NCI-H1092 (cell line): Measurements from ENCODE around the gene FRAT2.
A peak's percentile ranks its signal among the peaks of the same experiment; 100 is the strongest.

Source experiments
- DNase-seq: peaks from one replicate; lab custom pipeline; 2025; lab: John Stamatoyannopoulos, UW

FRAT2 gene, protein sequence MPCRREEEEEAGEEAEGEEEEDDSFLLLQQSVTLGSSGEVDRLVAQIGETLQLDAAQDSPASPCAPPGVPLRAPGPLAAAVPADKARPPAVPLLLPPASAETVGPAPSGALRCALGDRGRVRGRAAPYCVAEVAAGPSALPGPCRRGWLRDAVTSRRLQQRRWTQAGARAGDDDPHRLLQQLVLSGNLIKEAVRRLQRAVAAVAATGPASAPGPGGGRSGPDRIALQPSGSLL

GRCh38 chr10:97334370-97335175 is at the start of gene FRAT2:
TSS of gene FRAT2 (minus strand) at chr10:97334729. CDS start at chr10:97334572, 157 bp downstream.
- DNase-seq: peak; percentile 55

DNA sequence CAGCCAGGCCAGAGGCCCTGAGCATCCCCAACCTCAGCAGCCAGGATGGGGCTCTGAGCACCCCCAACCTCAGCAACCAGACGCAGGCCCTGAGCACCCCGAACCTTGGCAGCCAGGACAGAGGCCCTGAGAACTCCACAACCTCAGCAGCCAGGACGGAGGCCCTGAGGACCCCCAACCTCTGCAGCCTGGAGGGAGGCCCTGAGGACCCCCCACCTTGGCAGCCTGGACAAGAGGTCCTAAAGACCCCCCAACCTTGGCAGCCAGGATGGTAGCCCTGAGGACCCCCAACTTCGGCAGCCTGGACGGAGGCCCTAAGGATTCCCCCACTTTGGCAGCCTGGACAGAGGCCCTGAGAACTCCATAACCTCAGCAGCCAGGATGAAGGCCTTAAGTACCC is 49.6 kb upstream of the FRAT2 start:
- no peak for DNase-seq

GRCh38 chr10:97383159-97383558 is 48.6 kb upstream of the FRAT2 start:
- DNase-seq: no peak

GRCh38 chr10:97381626-97382025 is 47.1 kb upstream of the FRAT2 start:
- DNase-seq: no peak

GRCh38 chr10:97380516-97380915 is 46.0 kb upstream of the FRAT2 start:
- DNase-seq: no peak

- no peak for DNase-seq
Measured at GRCh38 chr10:97378933-97379921, 44.7 kb upstream of the FRAT2 start.

- DNase-seq: no peak
Measured at GRCh38 chr10:97376413-97376812, 41.9 kb upstream of the FRAT2 start.

DNA sequence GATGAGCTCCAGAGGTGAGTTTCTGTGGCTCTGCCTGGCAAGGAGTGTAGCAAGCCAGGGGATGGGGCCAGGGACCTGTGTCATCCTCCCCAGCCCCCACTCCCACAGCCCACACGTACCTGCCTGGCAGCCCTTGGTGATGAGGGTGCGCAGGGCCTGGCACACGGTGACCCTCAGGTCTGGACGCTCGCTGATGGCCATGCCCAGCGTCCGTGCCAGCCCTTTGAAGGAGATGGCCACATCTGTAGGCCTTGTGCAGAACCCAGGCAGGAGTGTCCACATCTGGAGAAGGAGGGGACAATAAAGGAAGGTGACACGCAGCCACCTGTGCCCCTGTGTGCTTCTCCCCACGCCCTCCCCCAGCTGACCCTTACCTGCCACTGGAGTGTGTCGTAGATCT is 38.9 kb upstream of the FRAT2 start:
- no peak for DNase-seq

DNA sequence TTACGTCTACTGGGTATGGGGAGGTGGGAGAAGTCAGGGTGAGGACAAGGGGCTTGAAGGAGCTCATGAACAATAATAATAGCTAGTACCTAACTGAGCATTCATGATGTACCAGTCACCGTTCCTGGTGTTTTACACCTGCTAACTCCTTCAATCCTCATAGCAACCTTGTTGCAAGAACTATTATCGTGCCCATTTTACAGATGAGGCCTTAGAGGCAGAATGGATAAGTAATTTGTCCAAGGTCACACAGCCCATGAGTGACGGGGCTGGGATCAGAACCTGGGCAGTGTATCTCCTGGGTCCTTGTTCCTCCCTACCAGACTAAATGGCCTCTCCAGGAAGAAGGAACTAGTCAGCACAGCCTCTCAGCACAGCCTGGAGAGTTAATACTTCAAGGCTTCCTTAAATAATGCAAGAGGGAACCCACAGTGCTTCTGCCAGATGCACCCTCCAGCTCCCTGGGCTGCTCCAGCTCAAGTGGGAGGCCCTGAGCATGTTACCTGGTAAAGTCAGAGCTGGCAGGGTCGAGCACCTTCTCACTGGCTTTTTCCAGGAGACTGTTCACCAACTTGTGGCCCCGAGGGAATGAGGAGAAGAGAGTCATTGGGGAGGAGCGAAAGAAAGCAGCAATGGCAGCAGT is 37.8 kb upstream of the FRAT2 start:
- DNase-seq: no peak

- DNase-seq: no peak
Measured at GRCh38 chr10:97371696-97372095, 37.2 kb upstream of the FRAT2 start.

DNA sequence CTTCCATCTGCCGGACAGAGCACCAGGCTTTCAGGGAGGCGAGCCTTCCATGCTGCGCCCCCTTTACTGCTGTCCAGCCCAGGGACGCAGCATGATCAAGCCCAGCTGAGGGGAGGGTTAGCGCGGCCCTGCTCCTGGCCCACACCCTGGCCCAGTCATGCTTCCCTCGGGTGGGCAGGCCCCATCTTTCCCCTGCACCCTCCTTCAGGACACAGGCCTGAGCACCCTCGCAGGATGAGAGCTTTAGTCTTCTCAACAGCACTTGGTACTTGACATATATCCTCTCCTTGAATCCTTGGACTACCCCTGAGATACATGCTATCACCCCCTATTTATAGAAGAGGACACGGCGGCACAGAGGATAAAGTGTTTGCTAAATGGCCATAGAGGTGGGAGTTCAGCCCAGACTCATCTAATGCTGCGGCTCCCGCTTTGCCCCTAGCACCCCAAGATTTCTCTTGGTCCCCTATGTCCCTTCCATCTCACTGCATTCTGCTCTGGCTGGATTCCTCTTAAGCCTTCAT is 32.7 kb upstream of the FRAT2 start:
- DNase-seq: no peak

GRCh38 chr10:97366572-97366971 is 32.0 kb upstream of the FRAT2 start:
- no peak for DNase-seq

DNA sequence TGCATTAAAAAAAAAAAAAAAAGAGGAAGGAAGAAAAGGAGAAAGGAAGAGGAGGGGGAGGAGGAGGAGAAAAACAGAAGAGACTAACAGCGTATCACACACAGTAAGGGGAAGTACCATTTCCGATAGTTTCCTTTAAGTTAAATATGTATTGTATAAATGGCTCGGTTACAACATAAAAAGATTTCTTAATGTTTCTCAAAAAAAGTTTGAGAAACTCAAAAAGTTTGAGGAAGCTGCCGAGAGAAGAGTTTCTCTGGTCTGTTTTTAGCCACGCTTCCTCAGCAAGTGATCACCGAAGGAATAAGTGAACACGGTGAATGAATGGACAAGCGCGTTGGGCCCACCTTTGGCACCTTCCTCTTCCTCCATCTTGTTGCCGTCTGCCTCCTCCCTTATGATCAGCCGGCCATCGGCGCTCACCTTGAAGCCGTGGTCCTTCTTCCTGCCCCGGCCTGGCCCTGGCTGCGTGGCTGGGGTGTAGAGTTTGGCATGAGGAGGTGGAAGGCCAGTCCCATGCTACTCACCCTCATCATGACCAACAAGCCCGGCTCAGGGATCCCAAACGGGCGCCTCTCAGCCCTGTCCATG is 31.3 kb upstream of the FRAT2 start:
- no peak for DNase-seq

- no peak for DNase-seq
Measured at GRCh38 chr10:97363071-97363470, 28.5 kb upstream of the FRAT2 start.

DNA sequence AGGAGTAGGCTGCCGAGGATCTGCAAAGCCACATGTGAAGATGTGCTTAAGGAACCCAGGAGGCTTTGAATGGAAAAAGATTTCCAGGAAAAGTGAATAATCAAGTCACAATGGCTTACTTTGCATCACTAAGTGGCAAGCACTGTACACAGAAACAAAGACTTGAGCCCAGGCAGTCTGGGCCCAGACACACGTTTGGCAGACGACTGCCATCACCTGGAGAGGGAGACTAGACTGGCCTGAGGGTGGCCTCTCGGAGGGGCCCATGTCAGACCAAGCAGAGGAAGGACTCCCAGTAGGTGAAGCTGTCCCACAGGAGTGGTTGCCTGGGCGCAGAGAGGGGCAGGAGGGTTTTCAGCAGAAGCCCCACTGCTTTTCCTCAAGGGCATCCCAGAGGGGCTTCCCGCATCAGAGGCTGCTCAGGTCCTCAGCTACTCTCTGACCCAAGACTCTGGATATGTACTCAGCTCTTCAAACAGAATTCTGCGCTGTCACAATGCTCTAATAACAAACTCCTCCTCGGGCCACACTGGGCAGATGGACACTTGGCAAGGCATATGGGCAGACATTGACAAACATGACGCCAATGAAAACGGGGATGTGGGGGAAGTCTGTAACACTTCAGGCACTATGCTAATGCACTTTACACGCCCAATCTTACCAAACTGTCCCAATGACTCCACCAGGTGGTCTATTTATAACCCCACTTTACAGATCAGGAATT is 27.9 kb upstream of the FRAT2 start:
- DNase-seq: no peak

GRCh38 chr10:97361537-97361901 is 27.0 kb upstream of the FRAT2 start:
- DNase-seq: peak; percentile 1

GRCh38 chr10:97360705-97361536 is 26.4 kb upstream of the FRAT2 start:
- no peak for DNase-seq

DNA sequence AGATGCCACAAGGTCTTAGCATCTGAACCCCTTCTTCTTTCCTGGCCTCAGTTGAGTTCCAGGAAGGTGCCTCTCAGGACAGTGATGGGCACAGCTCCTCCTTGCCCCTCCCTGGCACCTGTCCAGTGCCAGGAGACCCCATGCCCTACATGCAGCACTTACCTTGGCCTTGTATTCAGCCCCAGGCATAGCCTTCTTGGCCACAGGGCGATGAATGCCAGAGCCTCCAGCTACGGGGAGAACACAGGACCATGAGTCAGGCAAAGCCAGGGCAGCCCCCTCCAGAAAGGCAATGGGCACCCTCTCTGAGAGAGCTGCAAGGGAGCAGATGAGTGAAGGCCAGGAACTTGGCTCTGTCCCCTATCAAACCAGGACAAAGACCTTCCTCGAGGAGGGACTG is 24.3 kb upstream of the FRAT2 start:
- no peak for DNase-seq

DNA sequence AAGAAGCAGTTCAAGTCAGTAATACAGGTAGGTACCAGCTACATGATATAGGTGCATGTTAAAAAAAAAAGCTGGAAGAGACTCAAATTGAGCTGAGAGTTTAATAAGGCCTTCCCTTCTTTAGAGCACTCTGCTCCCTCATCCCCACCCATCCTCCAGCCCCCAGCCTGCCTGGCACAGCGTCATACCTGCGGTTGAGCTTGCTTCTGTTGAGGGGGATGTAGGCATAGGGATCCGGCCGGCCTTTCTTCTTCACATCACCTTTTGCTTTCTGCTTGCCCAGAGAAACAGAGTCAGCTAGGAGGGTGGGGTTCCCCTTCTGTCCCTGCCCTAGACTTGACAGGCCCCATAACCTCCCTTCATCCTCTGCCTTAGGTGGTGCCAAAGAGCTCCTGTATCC is 23.8 kb upstream of the FRAT2 start:
- DNase-seq: no peak

DNA sequence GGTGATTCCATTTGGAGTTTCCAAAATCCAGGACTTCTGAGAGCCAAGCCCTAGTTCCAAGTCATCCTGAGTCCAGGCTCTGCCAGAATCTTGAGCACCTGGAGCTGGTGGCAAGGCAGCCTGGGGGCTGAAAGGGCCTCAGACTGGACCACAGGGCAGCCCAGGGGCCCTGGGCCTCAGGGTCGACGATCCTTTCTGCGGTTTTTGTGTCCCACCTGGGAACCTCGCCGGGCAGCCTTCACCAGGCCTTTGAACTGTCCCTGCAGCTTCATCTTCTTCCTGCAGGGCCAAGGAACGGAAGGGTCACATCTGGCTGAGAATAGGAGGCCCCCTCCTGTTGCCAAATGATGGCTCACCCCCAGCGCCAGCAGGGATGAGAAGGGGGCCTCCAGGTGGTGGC is 22.4 kb upstream of the FRAT2 start:
- DNase-seq: no peak
